H9 (cell line): ENCODE results near the gene CDCP2. TPM values are rescaled to one million over a fixed set of nuclear protein-coding genes. Genes with fewer than 3 reads are reported as not detected.

Experiments used
- DNase-seq: peaks from one replicate; pipeline ENCODE4 v3.0.0-alpha.2; 2017
- H2AFZ ChIP-seq: one replicate; pipeline ENCODE4 v1.6.1; 2013; ENCODE audit warnings: mild to moderate bottlenecking, low read length, control low read depth, moderate library complexity
- H2AK5ac ChIP-seq: 2 replicates; pipeline ENCODE4 v1.6.1; 2013; ENCODE audit warnings: low read length, control low read depth, mixed read lengths; ENCODE audit not compliant: insufficient read length
- H2BK120ac ChIP-seq: one replicate; pipeline ENCODE4 v1.6.1; 2013; ENCODE audit warnings: low read depth, mild to moderate bottlenecking, low read length, control low read depth, inconsistent platforms; ENCODE audit not compliant: poor library complexity, severe bottlenecking
- H2BK12ac ChIP-seq: 2 replicates; pipeline ENCODE4 v1.6.1; 2013; ENCODE audit warnings: low read length, control low read depth, mixed read lengths, low read depth; ENCODE audit not compliant: insufficient read length
- H2BK15ac ChIP-seq: 2 replicates; pipeline ENCODE4 v1.6.1; 2013; ENCODE audit warnings: low read depth, low read length, control low read depth
- H2BK20ac ChIP-seq: one replicate; pipeline ENCODE4 v1.6.1; 2013; ENCODE audit warnings: low read depth, mild to moderate bottlenecking, low read length, control low read depth, inconsistent platforms; ENCODE audit not compliant: poor library complexity, severe bottlenecking
- H2BK5ac ChIP-seq: 2 replicates; pipeline ENCODE4 v1.6.1; 2013; ENCODE audit warnings: low read length, control low read depth, mixed read lengths; ENCODE audit not compliant: insufficient read length
- H3K14ac ChIP-seq: 2 replicates; pipeline ENCODE4 v1.6.1; 2013; ENCODE audit warnings: low read length, control low read depth; ENCODE audit not compliant: insufficient read depth
- H3K18ac ChIP-seq: 2 replicates; pipeline ENCODE4 v1.6.1; 2013; ENCODE audit warnings: low read depth, mild to moderate bottlenecking, mixed read lengths, low read length, control low read depth; ENCODE audit not compliant: insufficient read length
- H3K23ac ChIP-seq: 2 replicates; pipeline ENCODE4 v1.6.1; 2013; ENCODE audit warnings: low read length, control low read depth, mixed read lengths, low read depth; ENCODE audit not compliant: insufficient read length
- H3K23me2 ChIP-seq: 2 replicates; pipeline ENCODE4 v1.6.1; 2013; ENCODE audit warnings: low read depth, mild to moderate bottlenecking, mixed read lengths, low read length, control low read depth; ENCODE audit not compliant: insufficient read length, poor library complexity, severe bottlenecking
- H3K27ac ChIP-seq: 2 replicates; pipeline ENCODE4 v1.5.1; 2013; ENCODE audit warnings: low read length, control low read depth, mixed read lengths, low read depth; ENCODE audit not compliant: insufficient read length
- H3K27me3 ChIP-seq: 2 replicates; pipeline ENCODE4 v1.6.1; 2013; ENCODE audit warnings: low read length, control low read depth, inconsistent platforms; ENCODE audit not compliant: insufficient read depth
- H3K4ac ChIP-seq: 2 replicates; pipeline ENCODE4 v1.6.1; 2013; ENCODE audit warnings: low read depth, mild to moderate bottlenecking, control low read depth, inconsistent platforms, low read length, moderate library complexity
- H3K4me1 ChIP-seq: 2 replicates; pipeline ENCODE4 v1.6.1; 2013; ENCODE audit warnings: low read length, control low read depth, inconsistent platforms; ENCODE audit not compliant: insufficient read depth
- H3K4me2 ChIP-seq: 2 replicates; pipeline ENCODE4 v1.6.1; 2013; ENCODE audit warnings: low read length, control low read depth, mixed read lengths; ENCODE audit not compliant: insufficient read length, insufficient read depth
- H3K56ac ChIP-seq: 2 replicates; pipeline ENCODE4 v1.6.1; 2013; ENCODE audit warnings: low read depth, mild to moderate bottlenecking, mixed read lengths, low read length, control low read depth; ENCODE audit not compliant: insufficient read length
- H3K79me1 ChIP-seq: 2 replicates; pipeline ENCODE4 v1.6.1; 2013; ENCODE audit warnings: low read depth, mild to moderate bottlenecking, moderate library complexity, low read length, control low read depth, inconsistent platforms; ENCODE audit not compliant: insufficient read depth, poor library complexity, severe bottlenecking
- H3K79me2 ChIP-seq: 2 replicates; pipeline ENCODE4 v1.6.1; 2013; ENCODE audit warnings: low read length, control low read depth, inconsistent platforms; ENCODE audit not compliant: insufficient read depth
- H3K9ac ChIP-seq: 2 replicates; pipeline ENCODE4 v1.6.1; 2013; ENCODE audit warnings: low read length, control low read depth, mixed read lengths; ENCODE audit not compliant: insufficient read length; ENCODE audit errors: extremely low read depth
- H3K9me3 ChIP-seq: one replicate; pipeline ENCODE4 v1.6.1; 2013; ENCODE audit warnings: low read depth, low read length, inconsistent platforms; ENCODE audit not compliant: control insufficient read depth
- H3T11ph ChIP-seq: one replicate; pipeline ENCODE4 v1.6.1; 2013; ENCODE audit warnings: mild to moderate bottlenecking, low read length, control low read depth, inconsistent platforms
- H4K20me1 ChIP-seq: one replicate; pipeline ENCODE4 v1.6.1; 2013; ENCODE audit not compliant: control insufficient read depth, insufficient read length, insufficient read depth
- H4K5ac ChIP-seq: 2 replicates; pipeline ENCODE4 v1.6.1; 2013; ENCODE audit warnings: low read depth, mild to moderate bottlenecking, mixed read lengths, low read length, control low read depth; ENCODE audit not compliant: insufficient read length
- H4K8ac ChIP-seq: replicated peaks from 2 replicates; pipeline ENCODE4 v1.6.1; 2013; ENCODE audit warnings: low read length, control low read depth, mixed read lengths, low read depth; ENCODE audit not compliant: insufficient read length
- H4K91ac ChIP-seq: 2 replicates; pipeline ENCODE4 v1.6.1; 2013; ENCODE audit warnings: low read depth, mild to moderate bottlenecking, moderate library complexity, mixed read lengths, low read length, control low read depth; ENCODE audit not compliant: insufficient read length
- H3K27ac Mint-ChIP-seq, 3 experiments: 2 replicates in 2 of 3; 3 replicates in 1 of 3; pipeline ENCODE4 v1.8.0; 2020 to 2021; ENCODE audit warnings: mixed read lengths in 3 of 3, mild to moderate bottlenecking in 1 of 3, moderate library complexity in 1 of 3
- H3K27me3 Mint-ChIP-seq: 2 replicates; pipeline ENCODE4 v1.8.0; 2021; ENCODE audit warnings: low read depth, mild to moderate bottlenecking, moderate library complexity, mixed read lengths
- H3K36me3 Mint-ChIP-seq, 3 experiments: 2 replicates in 2 of 3; 3 replicates in 1 of 3; pipeline ENCODE4 v1.8.0; 2020 to 2021; ENCODE audit warnings: low read depth in 3 of 3, mixed read lengths in 3 of 3; ENCODE audit not compliant: insufficient read depth in 1 of 3
- H3K4me1 Mint-ChIP-seq, 2 experiments: 2 replicates each; pipeline ENCODE4 v1.8.0; 2020; ENCODE audit warnings: mixed read lengths in 2 of 2
- H3K4me3 Mint-ChIP-seq, 2 experiments: 2 replicates in 1 of 2; 3 replicates in 1 of 2; pipeline ENCODE4 v1.8.0; 2020 to 2021; ENCODE audit warnings: mild to moderate bottlenecking in 2 of 2, mixed read lengths in 2 of 2, moderate library complexity in 1 of 2
- H3K9me3 Mint-ChIP-seq, 2 experiments: 2 replicates in 1 of 2; 3 replicates in 1 of 2; pipeline ENCODE4 v1.8.0; 2020; ENCODE audit warnings: mild to moderate bottlenecking in 2 of 2, mixed read lengths in 2 of 2, moderate library complexity in 1 of 2
- WGBS: extraction: QIAGEN DNeasy Blood & Tissue Kit; methylation state at CpG from one replicate; pipeline ENCODE4 v1.1.7; 2013; ENCODE audit warnings: missing lambda C conversion rate, low lambda C conversion rate, mixed read lengths; ENCODE audit not compliant: insufficient read length; ENCODE audit errors: extremely low coverage; 5-methylcytosine and 5-hydroxymethylcytosine counted together
- total RNA-seq: library from RNA; stranded (reverse); gene quantifications from 2 replicates; pipeline ENCODE4 v1.2.1, GENCODE V29; 2021
- TF ChIP-seq, protein P1 (sequence below): fragments of 200-600 bp; sonication (generic); conservative IDR thresholded peaks from 3 replicates; pipeline ENCODE4 v1.8.0; 2021; ENCODE audit warnings: antibody characterized with exemption, mild to moderate bottlenecking

Gene CDCP2
- total RNA-seq, 1 experiment from 2014 or later = not detected

DNA sequence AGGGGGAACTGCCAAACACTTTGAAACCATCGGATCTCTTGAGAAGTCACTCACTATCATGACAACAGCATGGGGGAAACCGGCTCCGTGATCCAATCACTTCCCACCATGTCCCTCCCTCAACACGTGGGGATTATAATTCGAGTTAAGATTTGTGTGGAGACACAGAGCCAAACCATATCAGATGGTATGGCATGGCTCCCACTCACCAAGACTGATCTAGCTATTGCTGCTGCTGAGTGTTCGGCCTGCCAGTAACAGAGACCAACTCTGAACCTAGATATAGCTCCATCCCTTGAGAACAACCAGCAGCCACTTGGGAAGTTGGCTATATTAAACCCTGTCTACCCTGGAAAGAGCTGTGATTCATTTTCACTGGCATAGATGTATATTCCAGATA lies 49.4 kb downstream of the CDCP2 start:
- Histone ChIP-seq H3K23me2 (no peaks in the 10 kb centered on the region), H3K79me1 (no peaks in the 10 kb centered on the region), H2BK120ac (no peak overlapping the region), H4K5ac (no peak overlapping the region), H3K18ac (no peak overlapping the region), H2AFZ (no peak overlapping the region), H3K14ac (no peak overlapping the region), H3K9me3 (no peaks in the 10 kb centered on the region), H3K4ac (no peak overlapping the region), H4K20me1 (no peaks in the 10 kb centered on the region), H3K4me1 (no peaks in the 10 kb centered on the region), H3K4me2 (no peak overlapping the region), H3K27me3 (no peaks in the 10 kb centered on the region), H2BK12ac (no peak overlapping the region), H4K91ac (no peak overlapping the region), H2BK5ac (no peak overlapping the region), H3K79me2 (no peaks in the 10 kb centered on the region), H4K8ac (no peak overlapping the region), H3K27ac (no peak overlapping the region), H3K56ac (no peak overlapping the region), H3T11ph (no peak overlapping the region), H2AK5ac (no peak overlapping the region), H2BK15ac (no peak overlapping the region), H3K23ac (no peak overlapping the region), H2BK20ac (no peak overlapping the region), H3K9ac (no peak overlapping the region)
- Mint-ChIP-seq H3K9me3 (no peaks in the 10 kb centered on the region), H3K27ac (no peak overlapping the region), H3K4me3 (no peak overlapping the region; a peak in 1 of 5 replicates), H3K27me3 (no peaks in the 10 kb centered on the region; the same call in 1 of the 2 replicates), H3K36me3 (0 out of 7 replicates have a peak, but pooled peaks cover 0 to 3% (median 0%) of the 10 kb centered on the region in 3 experiments), H3K4me1 (peaks cover 5 to 8% of the 10 kb centered on the region in 2 experiments; a peak in 2 of 4 replicates)
- WGBS = no CpG with 5 or more reads among the region's 6 CpGs
- peak; percentile 10 for DNase-seq
- TF ChIP-seq, protein P1, sequence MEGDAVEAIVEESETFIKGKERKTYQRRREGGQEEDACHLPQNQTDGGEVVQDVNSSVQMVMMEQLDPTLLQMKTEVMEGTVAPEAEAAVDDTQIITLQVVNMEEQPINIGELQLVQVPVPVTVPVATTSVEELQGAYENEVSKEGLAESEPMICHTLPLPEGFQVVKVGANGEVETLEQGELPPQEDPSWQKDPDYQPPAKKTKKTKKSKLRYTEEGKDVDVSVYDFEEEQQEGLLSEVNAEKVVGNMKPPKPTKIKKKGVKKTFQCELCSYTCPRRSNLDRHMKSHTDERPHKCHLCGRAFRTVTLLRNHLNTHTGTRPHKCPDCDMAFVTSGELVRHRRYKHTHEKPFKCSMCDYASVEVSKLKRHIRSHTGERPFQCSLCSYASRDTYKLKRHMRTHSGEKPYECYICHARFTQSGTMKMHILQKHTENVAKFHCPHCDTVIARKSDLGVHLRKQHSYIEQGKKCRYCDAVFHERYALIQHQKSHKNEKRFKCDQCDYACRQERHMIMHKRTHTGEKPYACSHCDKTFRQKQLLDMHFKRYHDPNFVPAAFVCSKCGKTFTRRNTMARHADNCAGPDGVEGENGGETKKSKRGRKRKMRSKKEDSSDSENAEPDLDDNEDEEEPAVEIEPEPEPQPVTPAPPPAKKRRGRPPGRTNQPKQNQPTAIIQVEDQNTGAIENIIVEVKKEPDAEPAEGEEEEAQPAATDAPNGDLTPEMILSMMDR = no peak
